Fibroblast of lung (primary cell): ENCODE data around the gene FPR2. TPM values are rescaled to one million over a fixed set of nuclear protein-coding genes. Genes with fewer than 3 reads are reported as not detected.
"Not testable (repeated sequence)": the region's sequence is repeated elsewhere in the genome, so short reads cannot be mapped to it uniquely, and the experiment has no call there.

ENCODE experiments used
- DNase-seq, 2 donors: peaks; one replicate each; pipeline versions ENCODE4 v3.0.0 to v3.0.0-alpha.2; 2010; ENCODE audit warnings: low read depth in 2 of 2
- H2AFZ ChIP-seq: 2 replicates; pipeline ENCODE4 v1.5.1; 2012; ENCODE audit warnings: low read length, control low read depth, inconsistent platforms
- H3K27ac ChIP-seq: 2 replicates; pipeline ENCODE4 v1.5.1; 2011; ENCODE audit warnings: low read length, control low read depth; ENCODE audit not compliant: insufficient read depth
- H3K27me3 ChIP-seq: 2 replicates; pipeline ENCODE4 v1.5.1; 2011; ENCODE audit warnings: mild to moderate bottlenecking, low read length; ENCODE audit not compliant: control insufficient read depth, insufficient read depth
- H3K36me3 ChIP-seq: 2 replicates; pipeline ENCODE4 v1.5.1; 2011; ENCODE audit warnings: low read length; ENCODE audit not compliant: control insufficient read depth, insufficient read depth
- H3K4me1 ChIP-seq: 2 replicates; pipeline ENCODE4 v1.5.1; 2011; ENCODE audit warnings: low read length; ENCODE audit not compliant: control insufficient read depth, insufficient read depth; ENCODE audit errors: extremely low read depth
- H3K4me2 ChIP-seq: 2 replicates; pipeline ENCODE4 v1.5.1; 2011; ENCODE audit warnings: low read length, control low read depth; ENCODE audit not compliant: insufficient read depth; ENCODE audit errors: extremely low read depth
- H3K4me3 ChIP-seq, 4 experiments: fragments of 200-600 bp in 1 of 4; sonication (generic) in 1 of 4; replicated peaks in 1 of 4; 2 replicates each; pipeline ENCODE4 v1.5.1; 2011 to 2016; ENCODE audit warnings: low read length in 4 of 4, low read depth in 3 of 4, mild to moderate bottlenecking in 3 of 4, control low read depth in 2 of 4, inconsistent platforms in 1 of 4, mixed read lengths in 1 of 4; ENCODE audit not compliant: insufficient read depth in 1 of 4; ENCODE audit errors: control extremely low read depth in 1 of 4
- H3K79me2 ChIP-seq: 2 replicates; pipeline ENCODE4 v1.5.1; 2012; ENCODE audit warnings: mild to moderate bottlenecking, low read length, inconsistent platforms; ENCODE audit not compliant: control insufficient read depth, insufficient read depth
- H3K9ac ChIP-seq: 2 replicates; pipeline ENCODE4 v1.5.1; 2011; ENCODE audit warnings: mild to moderate bottlenecking, low read length, control low read depth; ENCODE audit not compliant: insufficient read depth
- H3K9me3 ChIP-seq: 2 replicates; pipeline ENCODE4 v1.5.1; 2012; ENCODE audit warnings: low read depth, low read length; ENCODE audit not compliant: control insufficient read depth, insufficient read depth
- H4K20me1 ChIP-seq: 2 replicates; pipeline ENCODE4 v1.5.1; 2011; ENCODE audit warnings: low read length; ENCODE audit not compliant: control insufficient read depth, insufficient read depth; ENCODE audit errors: extremely low read depth
- EZH2 ChIP-seq: IDR thresholded peaks from 2 replicates; pipeline ENCODE4 v1.5.1; 2012; ENCODE audit warnings: low read length, control low read depth, mild to moderate bottlenecking; ENCODE audit errors: missing control alignments
- polyA plus RNA-seq, 2 donors: library from polyadenylated mRNA; depleted of rRNA in 1 of 2; stranded (reverse) in 1 of 2; unstranded in 1 of 2; fragments of >200 nt; gene quantifications; 2 replicates each; pipeline ENCODE4 v1.2.1, GENCODE V29; 2011 to 2012; ENCODE audit warnings: missing spikeins in 1 of 2
- total RNA-seq: library from RNA; depleted of rRNA; stranded (reverse); fragments of >200 nt; gene quantifications from 2 replicates; pipeline ENCODE4 v1.2.1, GENCODE V29; 2014
- TF ChIP-seq, protein P1 (sequence below), 2 donors: IDR thresholded peaks in 1 of 2; conservative IDR thresholded peaks in 1 of 2; 1 replicate in 1 of 2; 2 replicates in 1 of 2; pipeline ENCODE4 v1.5.1; 2011 to 2012; ENCODE audit warnings: low read length in 2 of 2, control low read depth in 1 of 2, inconsistent platforms in 1 of 2, low read depth in 1 of 2, mild to moderate bottlenecking in 1 of 2

The FPR2 gene
- total and polyA plus RNA-seq, 2 donors (not counting 1 experiment from before 2014, with no cell fraction given), result 0.12 TPM; not detected in 1

DNA sequence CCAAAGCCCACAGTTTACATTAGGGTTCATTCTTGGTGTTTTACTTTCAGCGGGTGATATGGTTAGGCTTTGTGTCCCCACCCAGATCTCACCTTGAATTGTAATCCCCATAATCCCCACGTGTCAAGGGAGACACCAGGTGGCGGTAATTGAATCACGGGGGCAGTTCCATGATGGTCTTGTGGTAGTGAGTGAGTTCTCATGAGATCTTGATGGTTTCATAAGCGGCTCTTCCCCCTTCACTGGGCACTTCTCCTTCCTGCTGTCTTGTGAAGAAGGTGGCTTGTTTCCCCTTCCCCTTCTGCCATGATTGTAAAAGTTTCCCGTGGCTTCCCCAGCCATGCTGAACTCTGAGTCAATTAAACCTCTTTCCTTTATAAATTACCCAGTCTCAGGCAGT lies 12.0 kb downstream of the FPR2 start:
- H3K36me3 ChIP-seq, result no peaks in the 10 kb centered on the region
- H3K27ac ChIP-seq, result no peak overlapping the region
- no peaks in the 10 kb centered on the region for H3K9me3 ChIP-seq
- H3K9ac ChIP-seq, result no peak overlapping the region
- DNase-seq, result no peak
- no peaks in the 10 kb centered on the region for H3K4me1 ChIP-seq
- no peaks in the 10 kb centered on the region for H3K27me3 ChIP-seq
- no peaks in the 10 kb centered on the region for H3K79me2 ChIP-seq
- TF ChIP-seq, protein P1, sequence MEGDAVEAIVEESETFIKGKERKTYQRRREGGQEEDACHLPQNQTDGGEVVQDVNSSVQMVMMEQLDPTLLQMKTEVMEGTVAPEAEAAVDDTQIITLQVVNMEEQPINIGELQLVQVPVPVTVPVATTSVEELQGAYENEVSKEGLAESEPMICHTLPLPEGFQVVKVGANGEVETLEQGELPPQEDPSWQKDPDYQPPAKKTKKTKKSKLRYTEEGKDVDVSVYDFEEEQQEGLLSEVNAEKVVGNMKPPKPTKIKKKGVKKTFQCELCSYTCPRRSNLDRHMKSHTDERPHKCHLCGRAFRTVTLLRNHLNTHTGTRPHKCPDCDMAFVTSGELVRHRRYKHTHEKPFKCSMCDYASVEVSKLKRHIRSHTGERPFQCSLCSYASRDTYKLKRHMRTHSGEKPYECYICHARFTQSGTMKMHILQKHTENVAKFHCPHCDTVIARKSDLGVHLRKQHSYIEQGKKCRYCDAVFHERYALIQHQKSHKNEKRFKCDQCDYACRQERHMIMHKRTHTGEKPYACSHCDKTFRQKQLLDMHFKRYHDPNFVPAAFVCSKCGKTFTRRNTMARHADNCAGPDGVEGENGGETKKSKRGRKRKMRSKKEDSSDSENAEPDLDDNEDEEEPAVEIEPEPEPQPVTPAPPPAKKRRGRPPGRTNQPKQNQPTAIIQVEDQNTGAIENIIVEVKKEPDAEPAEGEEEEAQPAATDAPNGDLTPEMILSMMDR (conservative IDR thresholded peaks at IDR 0.05 in 1 of 2, IDR thresholded peaks at IDR 0.05 in 1 of 2; ENCODE audit: low read depth in 1 of 2, low read length in 2 of 2), result no peak
- TF ChIP-seq EZH2, result no peak
- H2AFZ ChIP-seq, result no peak overlapping the region
- H4K20me1 ChIP-seq, result no peaks in the 10 kb centered on the region
- H3K4me2 ChIP-seq, result no peak overlapping the region
- H3K4me3 ChIP-seq, result no peak overlapping the region

DNA sequence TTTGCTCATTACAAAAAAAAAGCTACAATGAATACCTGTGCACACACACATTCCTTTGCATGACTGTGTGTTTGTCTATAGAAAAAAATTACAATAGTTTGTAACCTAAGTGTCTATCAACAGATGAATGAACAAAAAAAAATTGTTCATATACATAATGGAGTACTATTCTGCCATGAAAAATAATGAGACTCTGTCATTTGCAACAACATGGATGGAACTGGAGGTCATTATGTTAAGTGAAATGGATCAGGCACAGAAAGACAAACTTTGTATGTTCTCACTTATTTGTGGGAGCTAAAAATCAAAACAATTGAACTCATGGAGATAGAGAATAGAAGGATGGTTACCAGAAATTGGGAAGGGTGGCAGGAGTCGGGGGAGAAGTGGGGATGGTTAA lies 15.6 kb downstream of the FPR2 start:
- H3K4me1 ChIP-seq, H3K4me3 ChIP-seq, H3K36me3 ChIP-seq: not testable (repeated sequence)

DNA sequence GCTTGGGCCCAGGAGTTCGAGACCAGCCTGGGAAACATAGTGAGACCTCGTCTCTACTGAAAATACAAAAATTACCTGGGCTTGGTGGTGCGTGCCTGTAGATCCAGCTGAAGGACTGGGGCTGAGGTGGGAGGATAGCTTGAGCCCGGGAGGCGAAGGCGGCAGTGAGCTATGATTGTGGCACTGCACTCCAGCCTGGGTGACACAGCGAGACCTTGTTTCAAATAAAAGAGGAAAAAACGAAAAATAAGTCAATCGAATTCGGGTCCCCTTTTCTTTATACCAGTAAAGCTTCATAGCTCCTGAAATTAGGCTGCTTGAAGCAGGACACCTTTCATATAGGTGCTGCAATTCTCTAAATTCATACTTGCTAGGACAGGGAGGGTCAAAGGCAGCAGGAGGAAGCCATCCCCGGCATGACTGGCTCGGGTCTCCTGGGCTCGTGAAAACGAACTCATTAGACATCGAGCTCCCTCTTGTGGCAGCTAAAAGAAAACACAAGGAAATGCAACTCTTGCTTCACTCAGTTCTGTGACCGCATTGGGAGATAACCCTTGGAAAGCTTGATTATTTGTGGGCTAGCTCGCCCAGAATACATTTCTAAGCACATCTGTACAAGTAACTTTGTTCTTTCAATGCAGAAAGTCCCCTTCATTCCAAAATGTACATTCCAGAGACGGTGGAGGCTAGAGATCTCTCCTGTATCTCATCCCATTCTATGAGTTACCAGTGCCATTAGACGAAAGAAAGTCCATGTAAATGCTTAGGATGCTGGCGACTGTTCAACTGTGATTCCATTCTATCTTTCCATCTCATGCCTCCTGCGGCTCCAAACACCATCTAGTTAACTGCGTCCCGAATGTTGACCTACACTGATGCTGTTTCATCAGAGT lies 16.8 kb downstream of the FPR2 start:
- Histone ChIP-seq H3K9ac (no peak overlapping the region), H3K4me2 (no peak overlapping the region), H3K27ac (no peak overlapping the region), H4K20me1 (no peaks in the 10 kb centered on the region), H3K27me3 (no peaks in the 10 kb centered on the region), H2AFZ (peak overlapping the region; percentile 58), H3K9me3 (no peaks in the 10 kb centered on the region), H3K36me3 (no peaks in the 10 kb centered on the region), H3K79me2 (no peaks in the 10 kb centered on the region), H3K4me3 (no peak overlapping the region), H3K4me1 (no peaks in the 10 kb centered on the region)
- TF ChIP-seq, protein P1 (conservative IDR thresholded peaks at IDR 0.05 in 1 of 2, IDR thresholded peaks at IDR 0.05 in 1 of 2; ENCODE audit: low read depth in 1 of 2, low read length in 2 of 2), result peak; percentile 71 to 75
- no peak for TF ChIP-seq EZH2
- DNase-seq, result peak; percentile 81 to 90

More for the DNA sequence above, 15.6 kb downstream of the FPR2 start:
- H3K79me2 ChIP-seq, H3K9ac ChIP-seq, H4K20me1 ChIP-seq, H3K27ac ChIP-seq, H2AFZ ChIP-seq, H3K27me3 ChIP-seq, H3K9me3 ChIP-seq, DNase-seq, H3K4me2 ChIP-seq: not testable (repeated sequence)
